PC-3 (cell line): ENCODE results near the gene SLC5A10. TPM values are rescaled to one million over a fixed set of nuclear protein-coding genes. Genes with fewer than 3 reads are reported as not detected.
"Not testable (repeated sequence)": the region's sequence is repeated elsewhere in the genome, so short reads cannot be mapped to it uniquely, and the experiment has no call there.

Experiments
- ATAC-seq: fragments of 200-7000 bp; cut with Tn5 transposase; 2 replicates; pipeline ENCODE4 v1.9.1; 2020; ENCODE audit warnings: mild to moderate bottlenecking, moderate library complexity
- BruUV-seq: library from RNA; stranded (reverse); fragments of 400-500 nt; replicated peaks from 2 replicates; lab custom pipeline; 2021; lab: Mats Ljungman, UMichigan
- CTCF ChIA-PET: fragments of 300-600 bp; sonication (Branson Sonifier 250); formaldehyde crosslinking; loops from one replicate; lab custom pipeline; 2022; ENCODE audit warnings: antibody characterized with exemption; lab: Charles Lee
- POLR2A ChIA-PET: fragments of 300-600 bp; sonication (Branson Sonifier 250); formaldehyde crosslinking; loops from one replicate; lab custom pipeline; 2022; ENCODE audit warnings: antibody characterized with exemption; ENCODE audit not compliant: unreplicated experiment; lab: Charles Lee
- DNase-seq: peaks from one replicate; pipeline ENCODE4 v3.0.0-alpha.2; 2015
- H2AFZ ChIP-seq: fragments of 300-600 bp; sonication (generic); 2 replicates; pipeline ENCODE4 v1.6.0; 2016; ENCODE audit warnings: antibody characterized with exemption, low read length
- H3F3A ChIP-seq: fragments of 300-600 bp; sonication (generic); one replicate; pipeline ENCODE4 v1.6.0; 2017; ENCODE audit warnings: antibody characterized with exemption, low read length, control low read depth, mild to moderate bottlenecking; ENCODE audit not compliant: unreplicated experiment
- H3K27ac ChIP-seq: fragments of 300-600 bp; sonication (generic); 2 replicates; pipeline ENCODE4 v1.5.1; 2016; ENCODE audit warnings: mild to moderate bottlenecking, low read length
- H3K27me3 ChIP-seq: fragments of 300-600 bp; sonication (generic); 2 replicates; pipeline ENCODE4 v1.6.1; 2016; ENCODE audit warnings: low read length, mixed read lengths
- H3K36me3 ChIP-seq: fragments of 300-600 bp; sonication (generic); 2 replicates; pipeline ENCODE4 v1.6.1; 2016; ENCODE audit warnings: low read depth, mixed run types, low read length, mixed read lengths
- H3K4me1 ChIP-seq: fragments of 300-600 bp; sonication (generic); 2 replicates; pipeline ENCODE4 v1.5.1; 2016; ENCODE audit warnings: low read length; ENCODE audit not compliant: insufficient read depth
- H3K4me2 ChIP-seq: fragments of 300-600 bp; sonication (generic); 2 replicates; pipeline ENCODE4 v1.6.0; 2016; ENCODE audit warnings: low read length
- H3K4me3 ChIP-seq: fragments of 300-600 bp; sonication (generic); 2 replicates; pipeline ENCODE4 v1.5.1; 2016; ENCODE audit warnings: mild to moderate bottlenecking, low read length, mixed read lengths
- H3K79me2 ChIP-seq: fragments of 300-600 bp; sonication (generic); 2 replicates; pipeline ENCODE4 v1.6.1; 2017; ENCODE audit warnings: low read length, mixed read lengths
- H3K9ac ChIP-seq: fragments of 300-600 bp; sonication (generic); 2 replicates; pipeline ENCODE4 v1.6.0; 2016; ENCODE audit warnings: mild to moderate bottlenecking, low read length
- H3K9me2 ChIP-seq: fragments of 300-600 bp; sonication (generic); replicated peaks from 2 replicates; pipeline ENCODE4 v1.6.1; 2016; ENCODE audit warnings: mixed run types, low read length, mixed read lengths
- H3K9me3 ChIP-seq: fragments of 300-600 bp; sonication (generic); 2 replicates; pipeline ENCODE4 v1.6.1; 2016; ENCODE audit warnings: low read length, mixed read lengths
- H4K20me1 ChIP-seq: fragments of 300-600 bp; sonication (generic); 2 replicates; pipeline ENCODE4 v1.6.1; 2016; ENCODE audit warnings: low read length, mixed read lengths
- intact Hi-C: fragments of 100-400 bp; cut with micrococcal nuclease; formaldehyde crosslinking; loops from 2 replicates; pipeline ENCODE4 v1.9.0; 2023
- total RNA-seq: library from RNA; depleted of rRNA; stranded (reverse); fragments of >200 nt; gene quantifications from 2 replicates; pipeline ENCODE4 v1.2.3, GENCODE V29; 2014; rRNA removed

The SLC5A10 gene
- total RNA-seq, 1 experiment from 2014 or later = not detected

DNA sequence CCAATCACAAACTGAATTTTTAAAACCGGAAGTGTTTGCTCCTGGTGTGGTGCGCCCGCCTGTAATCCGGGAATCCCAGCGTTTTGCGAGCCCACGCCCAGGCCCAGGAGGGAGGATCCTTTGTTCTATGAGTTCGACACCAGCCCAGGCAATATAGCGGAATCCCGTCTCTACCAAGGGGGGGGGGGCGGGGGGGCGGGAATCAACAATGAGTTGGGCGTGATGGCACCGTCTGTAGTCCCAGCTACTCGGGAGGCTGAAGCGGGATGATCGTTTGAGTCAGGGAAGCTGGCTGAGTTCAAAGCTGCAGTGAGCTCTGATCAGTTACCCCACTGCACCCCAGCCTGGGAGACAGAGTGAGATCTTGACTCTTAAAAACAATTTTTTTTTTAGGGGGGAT is 112.4 kb downstream of the SLC5A10 start:
- H3K79me2 ChIP-seq, ATAC-seq, H4K20me1 ChIP-seq, H3K4me3 ChIP-seq, H3K9me3 ChIP-seq, POLR2A ChIA-PET, DNase-seq, H2AFZ ChIP-seq, H3K27ac ChIP-seq, H3F3A ChIP-seq, H3K27me3 ChIP-seq, H3K9ac ChIP-seq, BruUV-seq, H3K4me2 ChIP-seq, CTCF ChIA-PET, H3K36me3 ChIP-seq, intact Hi-C loops, H3K4me1 ChIP-seq, H3K9me2 ChIP-seq: not testable (repeated sequence)

GRCh38 chr17:19070318-19071168 is 118.6 kb downstream of the SLC5A10 start:
- H3K4me2 ChIP-seq, H3K79me2 ChIP-seq, H3K9me3 ChIP-seq, H3F3A ChIP-seq, DNase-seq, intact Hi-C loops, CTCF ChIA-PET, H3K36me3 ChIP-seq, H3K4me1 ChIP-seq, POLR2A ChIA-PET, H3K9ac ChIP-seq, H4K20me1 ChIP-seq, H3K9me2 ChIP-seq, H3K4me3 ChIP-seq, H2AFZ ChIP-seq, H3K27me3 ChIP-seq, H3K27ac ChIP-seq: not testable (repeated sequence)
- peak; percentile 95 for ATAC-seq
- TSS peak; percentile 95 for BruUV-seq

Other genes starting within 250 kb of the SLC5A10 start
- gene FBXW10, start 208.1 kb upstream of the SLC5A10 start, total RNA-seq = 0.15 TPM in 1 of 2 replicates, not detected in the other
- 42.2 and 57.9 TPM in 2 replicates for gene TVP23B, start 171.0 kb upstream of the SLC5A10 start, total RNA-seq
- 60.1 and 81.3 TPM in 2 replicates for gene PRPSAP2, start 94.0 kb upstream of the SLC5A10 start, total RNA-seq
- gene FAM83G, start 52.6 kb downstream of the SLC5A10 start, total RNA-seq = 0.26 and 4.7 TPM in 2 replicates
- not detected in 2 replicates for gene GRAP, start 94.8 kb downstream of the SLC5A10 start, total RNA-seq
- not detected in 2 replicates for gene GRAPL, start 175.4 kb downstream of the SLC5A10 start, total RNA-seq